MCF 10A (cell line): ENCODE data around the gene BMPR1A. TPM values are rescaled to one million over a fixed set of nuclear protein-coding genes. Genes with fewer than 3 reads are reported as not detected.

Experiments used
- BruUV-seq: library from RNA; stranded (reverse); fragments of 400-500 nt; replicated peaks from 2 replicates; lab custom pipeline; 2021; lab: Mats Ljungman, UMichigan
- CTCF ChIA-PET: fragments of 300-600 bp; sonication (Branson Sonifier 250); formaldehyde crosslinking; extraction: SDS; loops from one replicate; lab custom pipeline; 2021; ENCODE audit warnings: antibody characterized with exemption, inconsistent platforms; lab: Yijun Ruan, JAX
- POLR2A ChIA-PET: fragments of 300-600, 350-650 bp; sonication (Branson Sonifier 250); formaldehyde crosslinking; extraction: SDS; loops from one replicate; lab custom pipeline; 2020; ENCODE audit warnings: antibody characterized with exemption, inconsistent platforms; lab: Yijun Ruan, JAX
- DNase-seq: peaks from one replicate; pipeline ENCODE4 v3.0.0-alpha.2; 2018; ENCODE audit not compliant: unreplicated experiment
- H3K27ac Mint-ChIP-seq: one replicate; pipeline ENCODE4 v1.8.0; 2022; ENCODE audit warnings: mild to moderate bottlenecking, low read depth, mixed read lengths; ENCODE audit not compliant: unreplicated experiment
- H3K27me3 Mint-ChIP-seq: one replicate; pipeline ENCODE4 v1.8.0; 2022; ENCODE audit warnings: mixed read lengths; ENCODE audit not compliant: insufficient read depth, unreplicated experiment
- H3K36me3 Mint-ChIP-seq: one replicate; pipeline ENCODE4 v1.8.0; 2022; ENCODE audit warnings: mild to moderate bottlenecking, moderate library complexity, mixed read lengths; ENCODE audit not compliant: insufficient read depth, unreplicated experiment
- H3K4me1 Mint-ChIP-seq: one replicate; pipeline ENCODE4 v1.8.0; 2022; ENCODE audit warnings: mixed read lengths; ENCODE audit not compliant: insufficient read depth, unreplicated experiment
- H3K4me3 Mint-ChIP-seq: one replicate; pipeline ENCODE4 v1.8.0; 2022; ENCODE audit warnings: mild to moderate bottlenecking, moderate library complexity, mixed read lengths; ENCODE audit not compliant: unreplicated experiment
- H3K9me3 Mint-ChIP-seq: one replicate; pipeline ENCODE4 v1.8.0; 2022; ENCODE audit warnings: mixed read lengths; ENCODE audit not compliant: unreplicated experiment
- CTCF ChIP-seq: fragments of 200-600 bp; IDR thresholded peaks from one replicate; pipeline ENCODE4 v1.8.0; 2022; ENCODE audit warnings: antibody characterized with exemption, mild to moderate bottlenecking; ENCODE audit not compliant: unreplicated experiment
- intact Hi-C: fragments of 100-400 bp; cut with micrococcal nuclease; formaldehyde crosslinking; loops from 2 replicates; pipeline ENCODE4 v1.14.1; 2022
- total RNA-seq: library from RNA; stranded (reverse); gene quantifications from 2 replicates; pipeline ENCODE4 v1.2.3, GENCODE V29; 2022

Gene BMPR1A
- total RNA-seq, 1 experiment from 2014 or later = 27.3 TPM

GRCh38 chr10:86779220-86780017, 23.0 kb downstream of the BMPR1A start:
- H3K27ac Mint-ChIP-seq = no peak overlapping the region
- H3K36me3 Mint-ChIP-seq = no peaks in the 10 kb centered on the region
- POLR2A ChIA-PET = interaction anchor here (1.2 to 1.6 kb wide), 2 partner anchors 10 to 22 kb away, joined by 3 to 6 read pairs; no protein-coding TSS in a partner anchor
- TF ChIP-seq CTCF = no peak
- no TSS peak for BruUV-seq
- H3K27me3 Mint-ChIP-seq = no peaks in the 10 kb centered on the region
- CTCF ChIA-PET = no interaction called here
- intact Hi-C loops = no loop called here
- no peak for DNase-seq
- H3K4me3 Mint-ChIP-seq = no peak overlapping the region
- H3K4me1 Mint-ChIP-seq = peaks cover 29% of the 10 kb centered on the region
- no peaks in the 10 kb centered on the region for H3K9me3 Mint-ChIP-seq

- intact Hi-C loops = no loop called here
- no peak overlapping the region for H3K27ac Mint-ChIP-seq
- CTCF ChIA-PET = interaction anchor here (0.6 kb wide), 2 partner anchors 26 to 299 kb away, joined by 3 to 5 read pairs; no protein-coding TSS in a partner anchor
- no peaks in the 10 kb centered on the region for H3K36me3 Mint-ChIP-seq
- H3K4me1 Mint-ChIP-seq = peaks cover 6% of the 10 kb centered on the region
- no peak overlapping the region for H3K4me3 Mint-ChIP-seq
- H3K27me3 Mint-ChIP-seq = no peaks in the 10 kb centered on the region
- POLR2A ChIA-PET = interaction anchor here (0.8 to 1.5 kb wide), 4 partner anchors 12 to 25 kb away, joined by 3 read pairs; no protein-coding TSS in a partner anchor
- DNase-seq = no peak
- no peak for TF ChIP-seq CTCF
- H3K9me3 Mint-ChIP-seq = no peaks in the 10 kb centered on the region
- no TSS peak for BruUV-seq
Observed at GRCh38 chr10:86782701-86783418, 26.4 kb downstream of the BMPR1A start.

GRCh38 chr10:86785037-86785436, 28.6 kb downstream of the BMPR1A start:
- H3K4me3 Mint-ChIP-seq = no peak overlapping the region
- no peak overlapping the region for H3K27ac Mint-ChIP-seq
- H3K9me3 Mint-ChIP-seq = no peaks in the 10 kb centered on the region
- no peak for TF ChIP-seq CTCF
- POLR2A ChIA-PET = no interaction called here
- DNase-seq = no peak
- H3K27me3 Mint-ChIP-seq = no peaks in the 10 kb centered on the region
- H3K4me1 Mint-ChIP-seq = no peaks in the 10 kb centered on the region
- CTCF ChIA-PET = no interaction called here
- no peaks in the 10 kb centered on the region for H3K36me3 Mint-ChIP-seq
- no TSS peak for BruUV-seq
- intact Hi-C loops = no loop called here

- CTCF ChIA-PET = no interaction called here
- no TSS peak for BruUV-seq
Observed at GRCh38 chr10:86785968-86786367, 29.5 kb downstream of the BMPR1A start.

More at GRCh38 chr10:86785968-86786367, 29.5 kb downstream of the BMPR1A start:
- DNase-seq = no peak
- intact Hi-C loops = no loop called here
- Mint-ChIP-seq H3K9me3 (no peaks in the 10 kb centered on the region), H3K36me3 (no peaks in the 10 kb centered on the region), H3K27ac (no peak overlapping the region), H3K4me1 (no peaks in the 10 kb centered on the region), H3K4me3 (no peak overlapping the region), H3K27me3 (no peaks in the 10 kb centered on the region)
- POLR2A ChIA-PET = interaction anchor here (0.6 kb wide), 1 partner anchor 14 kb away, joined by 3 read pairs; no protein-coding TSS in a partner anchor
- TF ChIP-seq CTCF = no peak
